ENCODE results near the gene ANKRD50.

The ANKRD50 gene

DNA sequence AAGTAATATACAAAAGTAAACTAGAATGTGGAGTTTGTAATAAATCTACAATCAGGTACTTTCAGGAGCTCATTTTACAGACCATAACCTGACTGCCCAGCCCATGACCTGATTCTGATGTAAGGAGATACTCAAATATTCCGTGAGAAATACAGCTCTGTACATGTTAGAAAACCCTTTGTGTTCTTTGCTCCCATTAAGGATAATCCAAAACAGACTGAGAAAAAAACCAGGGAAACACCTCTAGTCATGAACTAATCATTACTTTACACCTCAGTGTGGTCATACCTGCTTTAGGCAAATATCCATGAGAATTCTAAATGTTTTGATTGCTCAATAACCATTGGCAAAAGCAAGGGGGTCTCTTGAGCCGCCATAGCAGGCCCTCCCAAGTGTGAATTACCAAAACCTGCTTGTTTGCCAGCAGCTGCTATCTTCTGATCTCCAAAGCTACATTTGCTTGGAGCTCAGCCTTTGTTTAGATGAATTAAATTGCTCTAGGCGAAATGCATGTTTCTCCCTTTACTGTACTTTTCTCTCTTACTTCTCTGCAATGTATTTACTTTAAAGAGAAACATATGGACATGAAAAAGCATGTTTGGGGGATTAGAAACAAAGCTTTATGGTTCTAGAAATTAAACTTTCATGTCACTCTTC, 79.1 kb downstream of the ANKRD50 start:
- DNase-seq = no peak

DNA sequence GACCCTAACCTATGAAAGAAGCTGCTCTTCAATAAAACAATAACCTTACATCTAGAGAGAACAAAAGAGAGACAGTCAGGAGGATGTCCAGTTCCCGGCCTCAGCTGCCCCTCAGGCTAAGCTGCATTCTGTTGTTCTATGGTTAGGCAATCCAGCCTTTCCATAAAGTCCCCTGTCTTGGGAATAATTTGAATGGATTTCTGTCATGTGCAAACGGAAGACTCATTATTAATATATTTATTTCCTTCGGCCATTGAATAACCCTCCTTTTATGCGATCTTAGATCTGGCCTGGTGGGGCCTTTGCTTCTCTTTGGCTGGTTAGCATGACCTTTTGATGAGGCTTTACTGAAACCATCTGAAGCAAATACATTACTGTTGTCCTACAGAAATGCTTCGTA, 80.1 kb downstream of the ANKRD50 start:
- DNase-seq (no peak), ATAC-seq (no peak)

More for the DNA sequence above, 79.1 kb downstream of the ANKRD50 start:
- ATAC-seq = no peak

- peak; percentile 49 for ATAC-seq
- no peak for DNase-seq
These were observed 80.8 kb downstream of the ANKRD50 start for GRCh38 chr4:124631760-124632159.

DNA sequence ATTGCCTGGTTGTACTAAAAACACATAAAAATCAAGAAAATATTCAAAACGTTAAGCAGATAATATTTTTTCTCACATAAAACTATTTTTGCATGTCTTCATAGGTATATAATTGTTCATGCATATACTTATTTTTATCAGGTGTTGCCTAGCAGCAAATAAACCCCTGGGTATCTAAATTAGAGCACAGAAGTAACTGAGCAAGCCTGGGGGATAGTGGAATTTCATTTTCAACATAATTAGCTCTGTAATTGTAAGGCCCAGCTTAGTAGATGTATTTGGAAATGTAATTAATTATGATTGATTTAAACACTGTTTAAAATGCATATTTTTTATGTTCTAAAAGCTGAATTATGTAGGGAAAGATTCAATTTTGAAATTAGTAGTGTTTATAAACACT, 82.9 kb downstream of the ANKRD50 start:
- DNase-seq = no peak
- ATAC-seq = no peak
